Urinary bladder (tissue), 4 donors: ENCODE data around the gene AHNAK2. TPM values are rescaled to one million over a fixed set of nuclear protein-coding genes. Genes with fewer than 3 reads are reported as not detected.

ENCODE experiments used
- DNase-seq: peaks from one replicate; pipeline ENCODE4 v3.0.0-alpha.2; 2015; ENCODE audit errors: extremely low spot score
- H3K27ac ChIP-seq: one replicate; pipeline ENCODE4 v1.5.1; 2013; ENCODE audit warnings: low read depth, mild to moderate bottlenecking, moderate library complexity
- H3K36me3 ChIP-seq: one replicate; pipeline ENCODE4 v1.6.1; 2013; ENCODE audit warnings: mild to moderate bottlenecking, moderate library complexity; ENCODE audit not compliant: insufficient read depth
- H3K4me1 ChIP-seq: one replicate; pipeline ENCODE4 v1.6.1; 2013; ENCODE audit warnings: mild to moderate bottlenecking, moderate library complexity; ENCODE audit not compliant: insufficient read depth
- H3K4me3 ChIP-seq: one replicate; pipeline ENCODE4 v1.5.1; 2013; ENCODE audit warnings: low read depth, low read length
- WGBS: extraction: QIAGEN DNeasy Blood & Tissue Kit; methylation state at CpG from one replicate; pipeline ENCODE4 v1.1.7; 2013; 5-methylcytosine and 5-hydroxymethylcytosine counted together
- polyA plus RNA-seq: library from polyadenylated mRNA; stranded (reverse); fragments of 200-250 nt; gene quantifications from one replicate; pipeline ENCODE4 v1.2.3, GENCODE V29; 2013
- total RNA-seq: library from RNA; depleted of rRNA; stranded (reverse); fragments of >200 nt; gene quantifications from one replicate; pipeline ENCODE4 v1.2.3, GENCODE V29; 2014
- donor health status: healthy with polysubstance abuse.
- donor health status: healthy.

Gene AHNAK2
- total and polyA plus RNA-seq, 2 donors: 14.5 to 43.2 TPM

GRCh38 chr14:104942586-104942985 is 35.6 kb downstream of the AHNAK2 start:
- Histone ChIP-seq H3K36me3 (no peaks in the 10 kb centered on the region), H3K4me1 (no peaks in the 10 kb centered on the region)
- WGBS: 96% methylated on average over 16 of the region's 16 CpGs

DNA sequence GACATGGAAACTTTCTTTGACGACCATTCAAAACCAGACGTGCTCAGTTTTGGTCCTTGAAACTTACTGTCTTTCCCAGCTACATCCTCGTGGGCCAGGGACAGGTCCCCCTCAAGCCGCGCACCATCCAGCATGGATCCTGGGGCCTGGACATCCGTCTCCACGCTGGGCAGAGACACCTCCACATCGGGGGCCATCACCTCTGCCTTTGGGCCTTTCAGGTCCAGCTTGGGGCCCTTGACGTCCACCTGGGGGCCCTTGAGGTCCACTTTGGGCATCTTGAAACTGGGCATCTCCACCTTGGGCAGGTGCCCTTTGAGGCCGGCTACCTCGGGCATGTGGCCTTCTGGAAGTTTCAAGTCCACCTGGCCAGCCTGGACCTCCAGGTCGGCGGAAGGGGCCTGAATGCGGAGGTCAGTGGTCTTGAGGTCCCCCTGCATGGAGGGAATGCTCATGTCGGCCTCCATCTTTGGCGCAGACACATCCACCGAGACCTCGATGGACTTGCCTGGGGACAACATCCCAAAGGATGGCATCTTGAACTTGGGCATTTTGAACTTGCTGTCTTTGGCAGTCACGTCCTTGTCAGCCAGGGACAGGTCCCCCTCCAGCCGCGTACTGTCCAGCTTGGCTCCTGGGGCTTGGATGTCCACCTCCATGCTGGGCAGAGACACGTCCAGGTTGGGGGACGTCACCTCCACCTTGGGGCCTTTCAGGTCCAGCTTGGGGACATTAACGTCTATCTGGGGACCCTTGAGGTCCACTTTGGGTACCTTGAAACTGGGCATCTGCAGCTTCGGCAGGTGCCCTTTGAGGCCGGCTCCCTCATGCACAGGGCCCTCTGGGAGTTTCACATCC is 36.4 kb downstream of the AHNAK2 start:
- WGBS: 93% methylated on average over 26 of the region's 26 CpGs
- DNase-seq: no peak
- no peak overlapping the region for H3K27ac ChIP-seq
- H3K36me3 ChIP-seq: no peaks in the 10 kb centered on the region
- H3K4me3 ChIP-seq: no peak overlapping the region
- no peaks in the 10 kb centered on the region for H3K4me1 ChIP-seq

More at GRCh38 chr14:104942586-104942985, 35.6 kb downstream of the AHNAK2 start:
- no peak for DNase-seq
- H3K4me3 ChIP-seq: no peak overlapping the region
- no peak overlapping the region for H3K27ac ChIP-seq

GRCh38 chr14:104940526-104941150 is 37.5 kb downstream of the AHNAK2 start:
- Histone ChIP-seq H3K4me1 (no peaks in the 10 kb centered on the region), H3K4me3 (no peak overlapping the region), H3K36me3 (no peaks in the 10 kb centered on the region), H3K27ac (no peak overlapping the region)
- WGBS: 91% methylated on average over 3 of the region's 3 CpGs
- DNase-seq: no peak

DNA sequence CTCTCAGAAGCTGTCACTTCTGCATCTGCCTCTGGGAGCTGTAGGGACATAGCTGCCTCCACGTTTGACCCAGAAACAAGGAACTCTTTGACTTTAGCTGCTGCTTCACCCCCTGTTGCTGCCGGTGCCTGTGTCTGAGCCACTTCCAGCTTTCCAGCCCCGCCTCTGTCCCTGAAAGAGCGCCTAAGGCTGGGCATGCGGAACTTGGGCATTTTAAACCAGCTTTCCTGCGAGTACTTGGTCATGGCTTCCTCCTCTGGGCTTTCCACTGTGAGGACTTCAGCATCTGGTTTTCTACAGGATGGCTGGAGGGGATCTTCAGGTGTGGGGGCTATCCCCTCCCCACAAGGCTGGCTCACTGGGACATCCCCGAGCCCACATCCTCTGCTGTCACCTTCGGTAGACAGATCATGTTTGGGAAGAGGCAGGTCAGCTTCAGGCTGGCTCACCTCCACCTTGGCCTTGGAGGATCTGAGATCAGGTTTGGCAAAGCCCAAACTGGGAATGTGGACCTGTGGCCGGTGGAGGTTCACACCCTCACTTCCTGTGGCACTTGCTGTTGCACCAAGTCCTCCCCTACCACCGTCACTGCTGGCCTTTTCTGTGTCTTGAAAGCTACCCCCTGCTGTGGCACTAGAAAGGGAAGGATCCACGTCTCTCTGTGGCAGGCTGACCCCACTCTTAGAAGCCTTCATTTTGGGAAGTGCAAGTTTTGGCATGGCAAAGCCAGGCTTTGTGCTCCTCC is 38.3 kb downstream of the AHNAK2 start:
- no peak overlapping the region for H3K4me3 ChIP-seq
- WGBS: 66% methylated on average over 11 of the region's 11 CpGs
- no peaks in the 10 kb centered on the region for H3K4me1 ChIP-seq
- no peak overlapping the region for H3K27ac ChIP-seq
- H3K36me3 ChIP-seq: no peaks in the 10 kb centered on the region
- DNase-seq: no peak

DNA sequence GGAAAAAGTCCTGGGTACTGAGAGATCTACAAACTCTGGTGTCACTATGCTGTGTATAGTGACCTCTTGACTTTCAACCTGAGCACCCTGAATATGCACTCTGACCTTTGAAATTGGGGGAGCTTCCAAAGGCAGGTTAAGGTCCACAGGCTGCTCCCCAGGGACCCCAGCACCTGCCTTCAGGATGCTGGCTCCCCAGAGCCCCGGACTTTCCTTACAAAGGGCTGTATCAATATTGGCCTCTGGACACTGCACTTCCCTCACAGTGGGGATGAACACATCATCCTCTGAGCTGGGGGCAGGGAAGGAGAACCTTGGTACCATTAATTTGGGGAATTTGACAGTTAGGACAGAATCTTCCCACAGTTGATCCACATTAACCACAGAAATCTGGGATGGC is 39.2 kb downstream of the AHNAK2 start:
- H3K36me3 ChIP-seq: no peaks in the 10 kb centered on the region
- DNase-seq: no peak
- WGBS: 92% methylated on average over 1 of the region's 1 CpG
- H3K4me1 ChIP-seq: no peaks in the 10 kb centered on the region
- no peak overlapping the region for H3K27ac ChIP-seq
- no peak overlapping the region for H3K4me3 ChIP-seq

DNA sequence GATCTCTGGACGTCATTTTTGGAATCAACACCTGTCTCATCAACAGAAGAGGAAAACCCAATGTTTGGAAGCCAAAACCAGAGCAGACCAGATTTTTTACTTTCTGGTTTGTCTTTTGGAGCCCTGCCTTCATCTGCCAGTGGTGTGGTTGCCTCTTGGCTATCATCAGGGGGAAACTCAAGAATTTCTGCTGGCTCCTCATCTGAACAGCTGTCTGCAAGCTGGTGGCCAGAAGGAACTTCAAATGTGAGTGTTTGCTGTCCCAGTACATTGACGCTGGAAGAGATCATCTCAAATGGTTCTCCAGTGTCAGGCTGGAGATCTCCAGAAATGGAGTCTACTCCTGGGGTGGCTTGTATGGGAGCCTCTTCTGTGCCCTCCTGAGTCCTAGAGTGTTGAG is 39.7 kb downstream of the AHNAK2 start:
- Histone ChIP-seq H3K36me3 (no peaks in the 10 kb centered on the region), H3K4me1 (no peaks in the 10 kb centered on the region), H3K4me3 (no peak overlapping the region), H3K27ac (no peak overlapping the region)
- 75% methylated on average over 2 of the region's 2 CpGs for WGBS
- DNase-seq: no peak

GRCh38 chr14:104937694-104938365 is 40.3 kb downstream of the AHNAK2 start:
- WGBS: 77% methylated on average over 11 of the region's 11 CpGs
- no peak overlapping the region for H3K4me3 ChIP-seq
- no peaks in the 10 kb centered on the region for H3K4me1 ChIP-seq
- no peak for DNase-seq
- no peak overlapping the region for H3K27ac ChIP-seq
- no peaks in the 10 kb centered on the region for H3K36me3 ChIP-seq

GRCh38 chr14:104937161-104937560 is 41.0 kb downstream of the AHNAK2 start:
- no peaks in the 10 kb centered on the region for H3K36me3 ChIP-seq
- no peak overlapping the region for H3K27ac ChIP-seq
- WGBS: 84% methylated on average over 4 of the region's 4 CpGs
- H3K4me1 ChIP-seq: no peaks in the 10 kb centered on the region
- no peak overlapping the region for H3K4me3 ChIP-seq
- DNase-seq: no peak

DNA sequence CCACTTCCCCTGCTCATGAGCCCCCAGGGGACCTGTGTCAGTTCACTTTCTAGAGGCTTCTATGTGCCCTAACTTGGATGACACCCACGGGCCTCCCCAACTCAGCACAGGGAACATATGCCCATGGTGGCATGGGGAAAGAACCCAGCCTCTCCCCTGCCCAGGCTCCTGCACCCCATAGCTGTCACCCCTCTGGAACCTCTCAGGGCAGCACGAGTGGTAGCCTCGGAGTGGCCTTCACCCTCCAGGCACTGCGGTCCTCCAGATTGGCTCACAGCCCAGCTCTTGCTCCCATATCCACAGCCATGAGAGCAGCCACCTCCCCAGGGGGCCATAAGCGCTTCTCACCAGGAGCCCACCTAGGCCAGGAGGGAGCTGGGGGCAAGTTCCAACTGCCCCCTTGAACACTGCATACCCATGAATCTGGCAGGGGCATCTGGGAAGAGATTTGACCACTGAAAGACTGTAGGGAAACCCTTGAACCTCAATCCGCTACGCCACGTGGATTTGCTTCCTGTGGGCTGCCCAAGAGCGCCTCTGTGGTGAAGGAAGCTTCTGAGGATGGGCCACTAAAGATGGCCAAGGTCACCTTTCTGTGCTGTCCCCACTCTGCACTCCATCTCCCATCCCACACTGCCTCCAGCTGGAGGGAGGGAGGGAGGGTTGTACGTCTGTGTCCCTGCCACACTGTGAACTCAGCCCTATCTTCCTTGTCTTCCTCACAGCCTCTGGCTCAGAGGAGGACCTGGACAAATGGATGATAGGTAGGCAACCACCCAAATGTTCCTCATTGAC is 41.6 kb downstream of the AHNAK2 start:
- no peak for DNase-seq
- Histone ChIP-seq H3K4me1 (no peaks in the 10 kb centered on the region), H3K36me3 (no peaks in the 10 kb centered on the region), H3K4me3 (no peak overlapping the region), H3K27ac (no peak overlapping the region)
- 77% methylated on average over 10 of the region's 10 CpGs for WGBS

GRCh38 chr14:104935955-104936354 is 42.2 kb downstream of the AHNAK2 start:
- Histone ChIP-seq H3K4me1 (no peaks in the 10 kb centered on the region), H3K27ac (no peak overlapping the region), H3K4me3 (no peak overlapping the region), H3K36me3 (no peaks in the 10 kb centered on the region)
- WGBS: 94% methylated on average over 2 of the region's 2 CpGs
- no peak for DNase-seq

DNA sequence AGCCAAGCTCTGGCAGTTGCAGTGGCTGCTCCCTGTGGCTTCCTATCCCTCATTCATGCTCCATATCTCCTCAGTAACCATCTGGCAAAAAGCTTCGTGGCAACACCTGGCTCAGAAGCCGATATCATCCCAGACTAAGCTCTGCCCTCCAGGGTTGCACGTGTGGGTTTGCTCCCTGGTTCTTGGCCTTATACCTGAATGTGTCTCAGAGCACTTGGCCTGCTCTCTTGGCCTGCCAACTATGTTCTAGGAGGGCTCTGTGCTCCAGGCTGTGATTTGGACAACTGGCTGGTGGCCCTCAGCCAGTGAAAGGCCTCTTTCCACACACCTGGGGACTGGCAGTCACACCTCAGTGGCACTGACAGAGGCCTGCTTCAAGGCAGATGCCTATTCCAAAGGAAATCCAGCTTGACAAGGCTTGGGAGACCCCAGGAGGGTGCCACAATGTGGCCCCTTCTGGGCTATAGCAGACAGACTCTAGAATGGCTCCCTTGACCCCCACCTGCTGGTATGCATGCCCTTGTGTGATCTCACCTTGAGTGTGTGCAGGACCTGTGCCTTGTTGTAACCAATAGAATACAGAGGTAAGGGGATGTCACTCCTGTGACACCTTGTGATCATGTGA is 43.0 kb downstream of the AHNAK2 start:
- no peak overlapping the region for H3K27ac ChIP-seq

More for the DNA sequence above, 43.0 kb downstream of the AHNAK2 start:
- no peak for DNase-seq
- H3K4me1 ChIP-seq: no peaks in the 10 kb centered on the region
- H3K4me3 ChIP-seq: no peak overlapping the region
- no peaks in the 10 kb centered on the region for H3K36me3 ChIP-seq
- WGBS: 75% methylated on average over 3 of the region's 3 CpGs
